Stimulated activated CD8-positive, alpha-beta memory T cell treated with anti-CD3 and anti-CD28 coated beads, Interleukin-2, amount 100 ng/mL, for 48 hours (primary cell): Measurements from ENCODE around the gene EPHB3.

Source experiments
- DNase-seq, 2 donors: peaks; one replicate each; pipeline ENCODE4 v3.0.0-alpha.2; 2020; ENCODE audit warnings: low read depth in 2 of 2

Gene EPHB3

GRCh38 chr3:184563941-184564684 lies 2.5 kb downstream of the EPHB3 start:
- no peak for DNase-seq

- no peak for DNase-seq
Measured at GRCh38 chr3:184564685-184565385, 3.2 kb downstream of the EPHB3 start.

GRCh38 chr3:184565421-184566211 lies 4.0 kb downstream of the EPHB3 start:
- DNase-seq = no peak

DNA sequence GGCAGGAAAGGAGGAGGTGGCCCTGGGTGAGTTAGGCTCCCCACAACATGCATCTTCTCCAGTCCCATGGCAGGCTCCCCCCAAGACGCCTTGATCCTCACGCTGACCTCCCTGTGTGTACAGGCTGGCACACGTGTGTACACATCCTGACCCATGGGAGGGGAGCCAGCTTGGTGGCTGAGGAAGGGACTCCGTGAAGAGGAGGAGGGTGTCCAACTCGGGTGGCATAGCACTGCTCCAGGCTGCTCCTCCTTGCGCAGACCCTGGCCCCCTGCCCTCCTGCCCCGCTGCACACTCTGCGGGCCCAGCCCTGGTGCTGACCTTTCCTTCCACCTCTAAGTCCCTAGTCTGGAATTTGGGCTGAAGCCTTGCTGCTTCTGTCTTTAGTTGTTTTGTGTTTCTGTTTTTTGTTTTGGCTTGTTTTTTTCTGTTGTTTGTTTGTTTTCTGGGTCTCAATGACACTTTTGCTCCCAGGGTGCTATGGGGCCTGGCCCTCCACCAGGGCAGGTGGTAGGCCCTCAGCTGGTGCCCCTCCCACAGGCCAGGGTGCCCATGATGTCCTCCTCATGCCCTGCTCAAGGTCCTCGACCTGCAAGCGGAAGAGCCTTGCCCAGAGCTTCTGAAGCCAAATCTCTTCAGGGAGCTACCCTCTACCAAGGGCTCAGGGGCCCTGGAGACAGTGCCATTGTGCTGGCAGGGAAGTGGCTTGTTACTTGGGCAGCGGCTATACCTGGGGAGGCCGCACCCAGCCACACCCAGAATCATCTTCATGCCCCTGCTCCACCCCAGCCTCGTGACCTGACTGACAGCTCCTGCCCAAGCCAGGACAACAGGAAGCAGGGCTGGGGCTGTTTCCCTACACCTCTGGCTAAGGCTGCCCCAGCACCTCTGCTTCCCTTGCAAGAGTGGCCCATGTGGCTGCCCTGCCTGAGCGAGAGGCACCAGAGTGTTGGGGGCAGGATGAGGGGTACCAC lies 5.1 kb downstream of the EPHB3 start:
- no peak for DNase-seq

GRCh38 chr3:184567946-184568559 lies 6.5 kb downstream of the EPHB3 start:
- no peak for DNase-seq

GRCh38 chr3:184568560-184568923 lies 7.0 kb downstream of the EPHB3 start:
- DNase-seq = no peak

- no peak for DNase-seq
Measured at GRCh38 chr3:184568924-184569829, 7.6 kb downstream of the EPHB3 start.

DNA sequence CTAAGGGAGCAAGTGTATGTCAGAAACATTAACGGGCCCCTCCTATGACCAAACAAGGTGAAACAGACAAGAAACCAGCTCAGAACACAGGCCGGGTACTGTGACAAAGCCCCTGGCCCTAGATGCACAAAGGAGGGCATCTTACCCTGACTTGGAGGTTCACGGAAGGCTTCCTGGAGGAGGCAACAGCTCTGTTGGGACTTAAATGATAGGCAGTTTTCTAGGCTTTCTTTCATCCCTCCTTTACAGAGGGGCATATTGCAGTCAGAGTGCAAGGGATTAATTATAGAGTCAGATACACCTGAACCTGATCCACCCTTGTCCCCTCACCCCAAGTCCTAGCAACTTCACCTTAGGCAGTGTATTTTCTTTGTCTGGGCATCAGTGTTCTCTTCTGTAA lies 8.4 kb downstream of the EPHB3 start:
- DNase-seq = no peak

- no peak for DNase-seq
Measured at GRCh38 chr3:184570489-184570888, 8.9 kb downstream of the EPHB3 start.

DNA sequence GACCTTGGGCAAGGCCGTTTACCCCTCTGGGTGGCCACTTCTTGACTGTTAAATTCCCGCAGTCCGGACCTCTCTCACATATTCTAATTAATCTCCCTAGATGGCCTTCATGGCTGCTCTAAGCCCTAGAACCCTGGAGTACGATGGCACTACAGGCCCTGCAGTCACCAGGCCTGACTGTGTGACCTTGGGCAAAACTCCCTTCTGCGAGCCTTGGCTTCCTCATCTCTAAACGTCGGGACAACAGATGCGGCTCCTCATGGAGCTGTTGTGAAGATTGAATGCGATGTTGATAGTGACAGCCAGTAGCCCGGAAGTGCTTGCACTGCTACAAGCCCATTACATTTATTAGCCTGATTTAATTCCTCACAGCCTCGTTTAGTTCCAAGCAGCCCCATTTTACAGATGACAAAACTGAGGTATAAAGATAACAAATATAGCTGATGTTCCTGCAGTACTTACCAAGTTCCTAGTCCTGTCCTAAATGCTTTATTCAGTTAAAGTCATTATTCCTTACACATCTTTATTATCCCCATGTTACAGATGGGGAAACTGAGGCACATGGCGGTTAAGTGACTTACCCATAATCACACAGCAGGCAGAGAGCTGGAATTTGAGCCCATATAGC lies 10.3 kb downstream of the EPHB3 start:
- DNase-seq = no peak

- no peak for DNase-seq
Measured at GRCh38 chr3:184572633-184573270, 11.2 kb downstream of the EPHB3 start.

DNA sequence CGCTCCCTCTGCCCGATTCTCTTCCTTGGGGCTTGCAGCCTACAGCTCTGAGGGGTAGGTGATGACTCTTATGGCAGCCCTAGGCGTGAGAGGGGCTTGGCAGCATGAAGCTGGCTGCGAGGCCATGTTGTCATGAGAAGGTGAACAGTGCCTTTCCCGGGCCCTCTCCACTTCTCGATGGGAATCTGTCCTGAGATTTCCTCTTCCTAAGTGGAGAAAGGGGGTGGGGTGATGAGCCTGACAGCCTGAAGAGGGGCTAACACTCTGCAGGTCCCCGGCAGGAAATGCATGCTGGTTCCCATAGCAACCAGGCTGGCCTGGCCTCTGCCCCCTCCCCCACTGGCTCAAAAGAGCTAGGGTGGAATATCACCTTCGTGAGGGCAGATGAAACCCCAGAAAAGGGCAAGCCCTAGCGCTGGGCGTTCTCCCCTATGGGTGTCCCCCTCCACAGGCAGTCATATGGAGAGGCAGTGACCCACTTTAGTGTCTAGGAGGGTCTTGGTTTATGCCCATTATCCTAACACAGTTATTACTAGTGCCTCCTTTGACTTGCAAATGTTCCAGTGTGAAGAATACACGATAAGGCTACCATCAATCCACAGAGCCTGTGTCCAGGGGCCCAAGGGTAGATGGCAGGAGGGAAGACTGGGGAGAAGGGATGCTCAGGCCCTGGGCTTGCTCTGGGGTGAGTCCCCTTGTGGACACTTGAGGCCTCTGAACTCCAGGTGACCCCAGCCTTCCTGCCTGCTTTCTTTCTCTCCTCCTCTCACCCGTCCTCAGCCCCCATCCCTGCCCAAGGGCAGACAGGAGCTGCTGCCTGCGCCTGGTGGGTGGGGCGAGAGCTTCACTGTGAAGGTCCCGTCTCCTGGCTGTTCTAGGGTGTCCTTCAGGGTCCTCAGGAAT lies 13.2 kb downstream of the EPHB3 start:
- DNase-seq = no peak

- DNase-seq = no peak
Measured at GRCh38 chr3:184575701-184576100, 14.1 kb downstream of the EPHB3 start.

GRCh38 chr3:184576457-184577240 lies 15.1 kb downstream of the EPHB3 start:
- no peak for DNase-seq

DNA sequence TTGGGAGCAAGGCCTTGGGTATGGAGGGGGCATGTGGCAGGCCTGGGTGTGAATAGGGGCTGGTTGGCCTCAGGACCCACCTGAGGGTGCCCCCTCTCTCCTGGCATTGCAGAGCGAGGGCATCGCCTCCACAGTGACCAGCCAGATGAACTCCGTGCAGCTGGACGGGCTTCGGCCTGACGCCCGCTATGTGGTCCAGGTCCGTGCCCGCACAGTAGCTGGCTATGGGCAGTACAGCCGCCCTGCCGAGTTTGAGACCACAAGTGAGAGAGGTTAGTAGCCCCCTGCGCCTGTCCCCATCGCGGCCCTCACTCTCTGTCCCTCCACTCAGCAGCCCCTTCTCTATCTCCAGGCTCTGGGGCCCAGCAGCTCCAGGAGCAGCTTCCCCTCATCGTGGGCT lies 16.0 kb downstream of the EPHB3 start:
- no peak for DNase-seq

DNA sequence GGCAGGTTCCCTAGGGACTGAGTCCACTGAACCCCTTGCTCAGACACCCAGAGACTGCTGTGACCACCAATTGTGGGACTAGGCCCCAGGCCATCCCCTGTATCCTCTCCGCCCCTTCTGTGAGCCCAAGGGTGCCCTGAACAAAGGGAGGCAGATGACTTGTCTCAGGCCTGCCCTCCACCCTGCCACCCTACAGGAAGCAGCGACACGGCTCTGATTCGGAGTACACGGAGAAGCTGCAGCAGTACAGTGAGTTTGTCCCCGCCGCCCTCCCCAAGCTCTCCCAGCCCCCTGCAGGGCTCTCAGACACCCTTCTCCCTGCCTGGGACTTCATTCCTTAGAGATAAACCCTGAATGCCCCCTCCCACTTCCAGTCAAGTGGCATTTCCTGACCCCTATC lies 16.6 kb downstream of the EPHB3 start:
- no peak for DNase-seq

GRCh38 chr3:184578822-184579221 lies 17.2 kb downstream of the EPHB3 start:
- no peak for DNase-seq
